ENCODE results near the gene BCR.

Gene BCR

DNA sequence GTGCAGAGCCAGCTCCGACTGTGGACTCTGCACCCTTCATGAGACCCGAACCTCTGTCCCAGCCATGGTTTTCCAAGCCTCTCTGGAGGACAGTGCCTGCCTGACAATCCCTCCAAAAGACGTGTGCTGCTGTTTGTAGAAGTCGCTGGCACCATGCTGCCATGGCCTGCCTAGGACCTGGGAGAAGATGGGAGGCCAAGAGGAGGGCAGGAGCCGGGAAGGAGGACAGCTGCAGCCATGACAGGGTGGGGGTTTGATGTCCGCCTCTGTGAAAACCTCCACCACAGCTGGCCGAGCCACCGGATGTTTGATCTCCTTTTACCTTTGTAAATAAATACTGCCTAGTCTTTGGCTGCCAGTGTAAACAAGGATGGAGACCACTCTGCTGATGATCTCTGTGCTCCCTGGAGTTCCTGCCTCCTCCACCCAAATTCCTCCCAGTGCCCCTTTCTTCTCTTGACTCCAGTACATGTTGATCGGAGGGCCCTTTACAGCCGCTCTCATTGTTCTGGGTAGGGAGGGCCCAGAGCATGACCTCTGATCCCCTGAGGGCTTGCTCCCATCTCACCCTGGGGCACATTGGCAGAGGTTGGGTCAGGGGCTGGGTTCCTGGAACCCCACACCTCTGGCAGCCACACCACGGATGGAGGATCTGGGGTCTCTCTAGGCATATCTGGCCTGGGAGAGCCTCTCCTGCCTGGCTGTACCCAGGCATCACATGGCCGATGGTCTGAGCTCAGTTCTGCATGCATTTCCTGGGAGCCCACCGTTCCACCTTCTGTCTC, 66.9 kb downstream of the BCR start:
- DNase-seq: no peak

GRCh38 chr22:23248583-23248982, 68.3 kb downstream of the BCR start:
- no peak for DNase-seq

GRCh38 chr22:23250056-23250784, 69.9 kb downstream of the BCR start:
- no peak for DNase-seq

DNA sequence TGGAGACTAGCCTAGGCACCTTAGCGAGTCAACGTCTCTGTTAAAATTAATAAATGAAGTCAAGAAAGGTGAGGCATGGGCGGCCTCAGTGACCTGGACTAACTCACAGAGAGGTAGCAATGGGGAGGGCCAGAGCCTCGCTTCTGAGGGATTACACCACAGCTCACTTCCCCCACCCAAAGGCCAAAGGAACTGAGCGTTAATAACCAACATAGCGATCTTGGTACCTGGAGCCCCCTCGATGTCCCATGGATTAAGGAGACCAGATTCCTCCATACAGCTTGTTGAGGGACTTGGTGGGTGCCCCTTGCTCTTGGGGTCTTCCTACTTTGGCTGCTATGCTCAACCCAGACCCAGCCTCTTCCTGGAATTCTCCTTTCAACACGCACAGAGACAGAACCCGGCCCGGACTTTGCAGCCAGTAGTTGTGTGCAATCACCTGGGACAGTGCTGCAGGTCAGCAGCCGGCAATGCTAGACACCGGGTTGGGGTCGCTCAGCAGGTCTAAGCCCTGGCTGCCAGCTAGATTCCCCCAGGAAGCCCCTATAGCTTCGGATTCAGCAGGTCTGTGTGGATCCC, 70.6 kb downstream of the BCR start:
- DNase-seq: no peak

GRCh38 chr22:23251445-23252093, 71.3 kb downstream of the BCR start:
- peak; percentile 48 for DNase-seq

DNA sequence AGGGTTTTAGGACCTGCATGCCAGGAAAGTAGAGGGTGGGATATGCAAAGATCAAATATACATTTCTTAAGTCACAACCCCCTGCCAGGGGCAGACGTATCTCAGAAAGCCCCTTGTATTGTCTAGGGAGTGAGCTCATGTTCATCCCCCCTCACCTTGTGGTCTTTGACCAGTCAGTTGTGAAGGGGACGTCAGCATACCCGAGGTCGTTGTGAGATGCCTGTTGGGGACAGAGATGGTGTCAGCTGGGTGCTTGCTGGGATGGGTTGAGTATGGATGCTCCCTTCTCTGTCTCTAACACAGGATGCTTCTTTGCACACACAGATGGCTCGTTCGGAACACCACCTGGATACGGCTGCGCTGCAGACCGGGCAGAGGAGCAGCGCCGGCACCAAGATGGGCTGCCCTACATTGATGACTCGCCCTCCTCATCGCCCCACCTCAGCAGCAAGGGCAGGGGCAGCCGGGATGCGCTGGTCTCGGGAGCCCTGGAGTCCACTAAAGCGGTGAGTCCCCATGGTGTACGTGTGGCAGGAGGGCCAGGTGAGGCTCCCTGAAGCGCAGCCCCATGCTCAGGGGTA, 73.3 kb downstream of the BCR start:
- DNase-seq: no peak

GRCh38 chr22:23255506-23256170, 75.3 kb downstream of the BCR start:
- DNase-seq: no peak

DNA sequence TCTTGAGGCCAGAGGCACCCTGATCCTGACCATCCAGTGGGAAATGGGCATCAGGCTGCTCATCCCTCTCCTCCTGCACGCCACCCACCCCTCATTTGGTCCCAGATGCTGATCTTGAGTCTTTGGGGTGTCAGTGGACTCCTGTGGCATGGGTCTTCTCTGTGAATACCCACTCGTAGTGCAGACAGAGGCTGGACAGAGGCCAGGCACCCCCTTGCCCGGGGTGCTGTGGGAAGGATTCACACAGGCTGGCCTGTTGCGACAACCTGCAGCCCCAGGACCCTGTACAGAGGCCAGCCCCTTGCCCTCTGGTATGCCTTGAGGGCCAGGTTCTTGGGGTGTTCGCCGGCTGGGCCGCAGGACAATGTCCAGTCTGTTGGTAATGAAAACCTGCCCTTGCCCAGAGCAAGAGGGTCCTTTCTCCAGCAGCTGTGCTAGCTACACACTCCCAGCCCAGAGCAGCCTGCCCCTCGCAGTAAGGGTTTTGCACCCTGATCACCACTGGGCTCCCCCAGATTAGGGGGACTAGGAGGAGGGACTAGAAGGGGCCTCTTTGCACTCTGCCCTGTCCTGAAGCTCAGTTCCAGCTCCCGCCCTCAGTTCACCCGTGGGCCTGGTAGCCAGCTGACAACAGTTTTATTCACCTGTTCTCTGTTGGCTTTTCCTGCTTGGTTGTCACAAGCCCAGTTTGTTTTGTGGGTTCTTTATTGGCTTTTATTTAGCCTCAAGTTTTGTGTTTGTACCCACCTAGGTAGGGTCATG, 76.0 kb downstream of the BCR start:
- DNase-seq: no peak

GRCh38 chr22:23256986-23257888, 76.9 kb downstream of the BCR start:
- no peak for DNase-seq

DNA sequence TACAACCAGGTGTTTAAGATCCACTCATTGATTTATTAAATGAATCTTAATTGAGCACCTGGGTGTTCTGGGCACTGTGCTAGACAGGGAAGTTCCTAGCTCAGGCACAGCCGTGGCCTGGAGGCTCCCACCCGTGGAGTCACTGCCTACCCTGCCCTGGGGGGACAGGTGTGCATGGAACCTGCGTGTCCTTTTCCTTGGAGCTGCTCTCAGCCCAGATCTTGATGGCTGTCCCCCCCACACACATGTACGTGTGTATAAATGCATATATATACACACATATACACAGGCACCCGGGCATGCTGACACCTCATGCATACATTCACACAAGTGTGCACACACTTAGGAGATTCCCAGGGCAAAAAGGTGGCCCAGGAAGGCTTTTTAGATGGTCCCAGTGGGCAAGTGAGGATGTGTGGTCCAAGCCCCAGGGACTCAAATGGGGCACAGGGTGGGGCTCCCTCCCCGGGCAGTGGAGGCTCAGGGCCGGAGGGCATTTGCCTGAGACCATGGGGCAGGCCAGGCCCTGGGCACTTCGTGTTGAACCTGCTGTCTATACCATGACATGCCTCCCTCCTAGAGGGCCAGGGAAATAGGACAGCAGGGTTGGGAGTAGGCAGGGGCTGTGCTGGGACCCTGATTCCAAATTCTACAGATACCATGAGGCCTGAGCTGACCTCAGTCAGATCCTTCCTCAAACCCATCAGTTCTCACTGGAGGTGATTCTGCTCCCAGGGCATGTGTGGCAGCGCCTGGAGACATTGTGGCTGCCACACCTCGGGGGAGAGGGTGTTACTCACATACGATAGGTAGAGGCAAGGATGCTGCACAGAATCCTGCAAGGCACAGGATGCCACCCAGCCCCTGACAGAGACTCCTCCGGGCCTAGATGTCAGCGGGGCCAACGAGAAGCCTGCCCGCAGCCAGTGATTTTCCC, 77.8 kb downstream of the BCR start:
- DNase-seq: no peak

- DNase-seq: no peak
These were observed 78.5 kb downstream of the BCR start for GRCh38 chr22:23258826-23259170.

- no peak for DNase-seq
These were observed 79.8 kb downstream of the BCR start for GRCh38 chr22:23259916-23260644.

DNA sequence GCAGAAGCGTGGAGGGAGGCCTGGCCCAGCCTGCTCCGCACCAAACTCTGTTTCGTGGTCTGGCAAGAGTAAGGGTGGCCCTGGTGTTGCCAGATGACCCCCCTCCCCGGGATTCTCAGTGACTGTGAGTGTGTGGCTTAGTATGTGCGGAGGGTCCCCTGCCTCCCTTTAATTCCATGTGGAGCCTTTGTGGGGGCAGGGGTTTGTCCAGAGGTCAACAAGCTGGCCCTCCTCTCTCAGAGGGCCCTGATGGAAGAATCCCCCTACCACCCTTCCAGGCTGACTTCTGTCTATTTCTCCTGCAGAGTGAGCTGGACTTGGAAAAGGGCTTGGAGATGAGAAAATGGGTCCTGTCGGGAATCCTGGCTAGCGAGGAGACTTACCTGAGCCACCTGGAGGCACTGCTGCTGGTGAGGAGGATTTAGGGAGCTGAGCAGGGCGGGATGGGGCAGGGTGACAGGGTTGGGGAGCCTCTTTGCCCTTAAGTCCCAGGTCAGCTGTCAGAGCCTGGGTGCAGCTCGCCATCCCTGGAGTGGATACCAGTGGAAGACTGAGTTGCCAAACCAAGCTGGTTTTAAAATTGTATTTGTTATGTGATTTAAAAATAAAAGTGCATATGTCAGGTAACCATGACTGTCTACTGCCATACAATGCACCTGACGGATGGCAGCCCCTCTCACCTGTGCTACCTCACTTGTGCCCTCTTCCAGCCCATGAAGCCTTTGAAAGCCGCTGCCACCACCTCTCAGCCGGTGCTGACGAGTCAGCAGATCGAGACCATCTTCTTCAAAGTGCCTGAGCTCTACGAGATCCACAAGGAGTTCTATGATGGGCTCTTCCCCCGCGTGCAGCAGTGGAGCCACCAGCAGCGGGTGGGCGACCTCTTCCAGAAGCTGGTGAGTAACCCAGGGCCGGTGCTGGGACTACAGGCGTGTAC, 80.6 kb downstream of the BCR start:
- no peak for DNase-seq

GRCh38 chr22:23261900-23262450, 81.7 kb downstream of the BCR start:
- DNase-seq: no peak

- no peak for DNase-seq
These were observed 82.4 kb downstream of the BCR start for GRCh38 chr22:23262518-23263332.

Data from stimulated activated CD8-positive, alpha-beta memory T cell treated with anti-CD3 and anti-CD28 coated beads, Interleukin-4, amount 100 ng/mL, for 48 hours (primary cell).